Smooth muscle cell (in vitro differentiated cells): ENCODE measurements around the gene GPR146. TPM values are rescaled to one million over a fixed set of nuclear protein-coding genes. Genes with fewer than 3 reads are reported as not detected.

Experiments used
- DNase-seq: peaks from one replicate; lab custom pipeline; 2025; ENCODE audit not compliant: unreplicated experiment; lab: John Stamatoyannopoulos, UW
- H2AFZ ChIP-seq: fragments of 200-600 bp; sonication (generic); 2 replicates; pipeline ENCODE4 v1.6.0; 2016; ENCODE audit warnings: antibody characterized with exemption, low read depth, mild to moderate bottlenecking
- H3F3A ChIP-seq: fragments of 200-600 bp; sonication (generic); 2 replicates; pipeline ENCODE4 v1.6.0; 2017; ENCODE audit warnings: antibody characterized with exemption, low read depth
- H3K27ac ChIP-seq: fragments of 200-600 bp; sonication (generic); 2 replicates; pipeline ENCODE4 v1.5.1; 2016; ENCODE audit warnings: low read depth, mild to moderate bottlenecking
- H3K27me3 ChIP-seq: fragments of 200-600 bp; sonication (generic); 2 replicates; pipeline ENCODE4 v1.6.1; 2016; ENCODE audit warnings: low read depth, mild to moderate bottlenecking
- H3K36me3 ChIP-seq: fragments of 200-600 bp; sonication (generic); 2 replicates; pipeline ENCODE4 v1.5.1; 2016; ENCODE audit warnings: low read depth
- H3K4me1 ChIP-seq: fragments of 200-600 bp; sonication (generic); 2 replicates; pipeline ENCODE4 v1.5.1; 2016; ENCODE audit warnings: low read depth
- H3K4me2 ChIP-seq: fragments of 200-600 bp; sonication (generic); 2 replicates; pipeline ENCODE4 v1.6.0; 2016; ENCODE audit warnings: mild to moderate bottlenecking
- H3K4me3 ChIP-seq: fragments of 200-600 bp; sonication (generic); 2 replicates; pipeline ENCODE4 v1.5.1; 2016; ENCODE audit warnings: mild to moderate bottlenecking
- H3K79me2 ChIP-seq: fragments of 200-600 bp; sonication (generic); 2 replicates; pipeline ENCODE4 v1.6.0; 2016; ENCODE audit warnings: low read depth, mild to moderate bottlenecking
- H3K9ac ChIP-seq: fragments of 200-600 bp; sonication (generic); 2 replicates; pipeline ENCODE4 v1.6.0; 2016; ENCODE audit warnings: low read depth
- H3K9me3 ChIP-seq: fragments of 200-600 bp; sonication (generic); replicated peaks from 2 replicates; pipeline ENCODE4 v1.5.1; 2016; ENCODE audit warnings: low read depth
- H4K20me1 ChIP-seq: fragments of 200-600 bp; sonication (generic); 2 replicates; pipeline ENCODE4 v1.6.0; 2016; ENCODE audit warnings: low read depth
- CTCF ChIP-seq: fragments of 200-600 bp; sonication (generic); IDR thresholded peaks from 2 replicates; pipeline ENCODE4 v1.5.1; 2017; ENCODE audit warnings: borderline replicate concordance, mild to moderate bottlenecking, antibody characterized with exemption; ENCODE audit not compliant: insufficient read depth, poor library complexity, severe bottlenecking
- WGBS: methylation state at CpG from one replicate; pipeline ENCODE4 v1.1.7; 2016; ENCODE audit warnings: low lambda C conversion rate; 5-methylcytosine and 5-hydroxymethylcytosine counted together
- polyA plus RNA-seq: library from polyadenylated mRNA; unstranded; fragments of >200 nt; fragmentation: Nextera tagmentation; extraction: Ambion mirVana; gene quantifications from 2 replicates; pipeline ENCODE4 v1.2.1, GENCODE V29; 2016
- total RNA-seq: library from RNA; depleted of rRNA; stranded (reverse); fragments of >200 nt; gene quantifications from 2 replicates; pipeline ENCODE4 v1.2.3, GENCODE V29; 2014

Gene GPR146
- total and polyA plus RNA-seq, 2 experiments from 2014 or later, result 1.8 to 2.2 TPM

GRCh38 chr7:1021366-1021765, 23.0 kb upstream of the GPR146 start:
- no peak overlapping the region for H3K4me3 ChIP-seq
- H3K27ac ChIP-seq, result no peak overlapping the region
- H3K27me3 ChIP-seq, result no peaks in the 10 kb centered on the region
- no peak overlapping the region for H3K4me2 ChIP-seq
- H2AFZ ChIP-seq, result no peak overlapping the region
- H3K79me2 ChIP-seq, result peaks cover 9% of the 10 kb centered on the region
- no peaks in the 10 kb centered on the region for H3K4me1 ChIP-seq
- DNase-seq, result no peak
- H3K9me3 ChIP-seq, result no peaks in the 10 kb centered on the region
- 95% methylated on average over 7 of the region's 7 CpGs for WGBS
- H3F3A ChIP-seq, result no peaks in the 10 kb centered on the region
- no peak overlapping the region for H3K9ac ChIP-seq
- H3K36me3 ChIP-seq, result no peaks in the 10 kb centered on the region
- peaks cover 83% of the 10 kb centered on the region for H4K20me1 ChIP-seq
- no peak for TF ChIP-seq CTCF

GRCh38 chr7:1021931-1022330, 22.4 kb upstream of the GPR146 start:
- 97% methylated on average over 24 of the region's 25 CpGs for WGBS
- H3K27ac ChIP-seq, result no peak overlapping the region
- no peak overlapping the region for H3K9ac ChIP-seq
- no peaks in the 10 kb centered on the region for H3K36me3 ChIP-seq
- no peak for DNase-seq
- no peaks in the 10 kb centered on the region for H3F3A ChIP-seq
- H3K4me2 ChIP-seq, result no peak overlapping the region
- no peak overlapping the region for H3K4me3 ChIP-seq
- no peak overlapping the region for H2AFZ ChIP-seq
- H3K9me3 ChIP-seq, result no peaks in the 10 kb centered on the region
- TF ChIP-seq CTCF, result no peak
- no peaks in the 10 kb centered on the region for H3K27me3 ChIP-seq
- H4K20me1 ChIP-seq, result peaks cover 88% of the 10 kb centered on the region
- H3K79me2 ChIP-seq, result peaks cover 14% of the 10 kb centered on the region
- H3K4me1 ChIP-seq, result peaks cover 3% of the 10 kb centered on the region

- TF ChIP-seq CTCF, result no peak
- DNase-seq, result no peak
- 98% methylated on average over 17 of the region's 17 CpGs for WGBS
- no peak overlapping the region for H3K4me3 ChIP-seq
- H3K27me3 ChIP-seq, result no peaks in the 10 kb centered on the region
- no peak overlapping the region for H3K9ac ChIP-seq
- H4K20me1 ChIP-seq, result peaks cover 90% of the 10 kb centered on the region
- H3K4me2 ChIP-seq, result no peak overlapping the region
- H3F3A ChIP-seq, result no peaks in the 10 kb centered on the region
- H3K79me2 ChIP-seq, result peaks cover 18% of the 10 kb centered on the region
- no peak overlapping the region for H2AFZ ChIP-seq
- no peak overlapping the region for H3K27ac ChIP-seq
- peaks cover 8% of the 10 kb centered on the region for H3K4me1 ChIP-seq
- no peaks in the 10 kb centered on the region for H3K36me3 ChIP-seq
- H3K9me3 ChIP-seq, result no peaks in the 10 kb centered on the region
Observed at GRCh38 chr7:1022356-1022755, 22.0 kb upstream of the GPR146 start.

GRCh38 chr7:1022801-1023465, 21.4 kb upstream of the GPR146 start:
- Histone ChIP-seq H3K27me3 (no peaks in the 10 kb centered on the region), H3K27ac (no peak overlapping the region), H3K4me1 (peaks cover 11% of the 10 kb centered on the region), H3K9me3 (no peaks in the 10 kb centered on the region), H3K79me2 (peaks cover 24% of the 10 kb centered on the region), H3F3A (no peaks in the 10 kb centered on the region), H3K9ac (no peak overlapping the region), H4K20me1 (peaks cover 89% of the 10 kb centered on the region), H3K4me3 (no peak overlapping the region), H3K36me3 (no peaks in the 10 kb centered on the region), H3K4me2 (no peak overlapping the region), H2AFZ (no peak overlapping the region)
- DNase-seq, result no peak
- 95% methylated on average over 45 of the region's 45 CpGs for WGBS
- TF ChIP-seq CTCF, result no peak
